Measurements from ENCODE around the gene KIF26B. TPM values are rescaled to one million over a fixed set of nuclear protein-coding genes. Genes with fewer than 3 reads are reported as not detected.

Gene KIF26B
- total RNA-seq, 1 experiment from 2014 or later, result 1.2 TPM

DNA sequence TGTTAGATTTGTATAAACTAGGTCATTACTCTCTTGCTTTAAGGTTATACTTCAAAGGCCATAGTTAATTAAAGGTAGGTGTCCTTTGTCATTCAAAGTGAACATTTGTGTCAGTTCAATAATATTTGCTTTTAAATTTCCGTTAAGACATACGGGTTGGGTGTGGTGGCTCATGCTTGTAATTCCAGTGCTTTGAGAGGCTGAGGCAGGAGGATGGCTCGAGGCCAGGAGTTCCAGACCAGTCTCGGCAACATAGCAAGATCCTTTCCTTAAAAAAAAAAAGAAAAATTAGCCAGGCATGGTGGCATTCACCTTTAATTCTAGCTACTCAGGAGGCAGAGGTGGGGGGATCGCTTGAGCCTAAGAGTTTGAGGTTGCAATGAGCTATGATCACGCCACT lies 80.4 kb downstream of the KIF26B start:
- no peak overlapping the region for H3K27ac Mint-ChIP-seq
- H3K9me3 Mint-ChIP-seq, result no peaks in the 10 kb centered on the region
- peaks cover 8% of the 10 kb centered on the region; the same call in 1 of the 2 replicates for H3K27me3 Mint-ChIP-seq (ENCODE audit: low read depth)
- H3K4me3 Mint-ChIP-seq, result peak overlapping the region; percentile 12; the same call in 1 of the 2 replicates
- no peaks in the 10 kb centered on the region for H3K36me3 Mint-ChIP-seq
- no peak for DNase-seq (ENCODE audit: low spot score)
- ChIA-PET CTCF (interaction anchor here (0.9 to 1.7 kb wide), 5 partner anchors 34 to 82 kb away, joined by 3 to 6 read pairs (median 5); partner anchors contain the start of gene KIF26B), POLR2A (no interaction called here)
- TF ChIP-seq, protein P1, sequence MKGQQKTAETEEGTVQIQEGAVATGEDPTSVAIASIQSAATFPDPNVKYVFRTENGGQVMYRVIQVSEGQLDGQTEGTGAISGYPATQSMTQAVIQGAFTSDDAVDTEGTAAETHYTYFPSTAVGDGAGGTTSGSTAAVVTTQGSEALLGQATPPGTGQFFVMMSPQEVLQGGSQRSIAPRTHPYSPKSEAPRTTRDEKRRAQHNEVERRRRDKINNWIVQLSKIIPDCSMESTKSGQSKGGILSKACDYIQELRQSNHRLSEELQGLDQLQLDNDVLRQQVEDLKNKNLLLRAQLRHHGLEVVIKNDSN (CRISPR knock-in tag; IDR thresholded peaks at IDR 0.05), result no peak
- TF ChIP-seq NFE2L1 (CRISPR knock-in tag; IDR thresholded peaks at IDR 0.05) (no peak), TCF7 (CRISPR knock-in tag; IDR thresholded peaks at IDR 0.05; ENCODE audit: low read depth) (no peak), HMGA2 (CRISPR knock-in tag; IDR thresholded peaks at IDR 0.05) (no peak), SMAD3 (CRISPR knock-in tag; IDR thresholded peaks at IDR 0.05; ENCODE audit: borderline replicate concordance) (no peak)
- TF ChIP-seq, protein P2, sequence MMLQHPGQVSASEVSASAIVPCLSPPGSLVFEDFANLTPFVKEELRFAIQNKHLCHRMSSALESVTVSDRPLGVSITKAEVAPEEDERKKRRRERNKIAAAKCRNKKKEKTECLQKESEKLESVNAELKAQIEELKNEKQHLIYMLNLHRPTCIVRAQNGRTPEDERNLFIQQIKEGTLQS (CRISPR knock-in tag; conservative IDR thresholded peaks at IDR 0.05), result no peak
- TF ChIP-seq, protein P3, sequence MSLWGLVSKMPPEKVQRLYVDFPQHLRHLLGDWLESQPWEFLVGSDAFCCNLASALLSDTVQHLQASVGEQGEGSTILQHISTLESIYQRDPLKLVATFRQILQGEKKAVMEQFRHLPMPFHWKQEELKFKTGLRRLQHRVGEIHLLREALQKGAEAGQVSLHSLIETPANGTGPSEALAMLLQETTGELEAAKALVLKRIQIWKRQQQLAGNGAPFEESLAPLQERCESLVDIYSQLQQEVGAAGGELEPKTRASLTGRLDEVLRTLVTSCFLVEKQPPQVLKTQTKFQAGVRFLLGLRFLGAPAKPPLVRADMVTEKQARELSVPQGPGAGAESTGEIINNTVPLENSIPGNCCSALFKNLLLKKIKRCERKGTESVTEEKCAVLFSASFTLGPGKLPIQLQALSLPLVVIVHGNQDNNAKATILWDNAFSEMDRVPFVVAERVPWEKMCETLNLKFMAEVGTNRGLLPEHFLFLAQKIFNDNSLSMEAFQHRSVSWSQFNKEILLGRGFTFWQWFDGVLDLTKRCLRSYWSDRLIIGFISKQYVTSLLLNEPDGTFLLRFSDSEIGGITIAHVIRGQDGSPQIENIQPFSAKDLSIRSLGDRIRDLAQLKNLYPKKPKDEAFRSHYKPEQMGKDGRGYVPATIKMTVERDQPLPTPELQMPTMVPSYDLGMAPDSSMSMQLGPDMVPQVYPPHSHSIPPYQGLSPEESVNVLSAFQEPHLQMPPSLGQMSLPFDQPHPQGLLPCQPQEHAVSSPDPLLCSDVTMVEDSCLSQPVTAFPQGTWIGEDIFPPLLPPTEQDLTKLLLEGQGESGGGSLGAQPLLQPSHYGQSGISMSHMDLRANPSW (CRISPR knock-in tag; conservative IDR thresholded peaks at IDR 0.05; ENCODE audit: low read depth), result no peak
- ATAC-seq, result no peak
- peaks cover 14% of the 10 kb centered on the region for H3K4me1 Mint-ChIP-seq

DNA sequence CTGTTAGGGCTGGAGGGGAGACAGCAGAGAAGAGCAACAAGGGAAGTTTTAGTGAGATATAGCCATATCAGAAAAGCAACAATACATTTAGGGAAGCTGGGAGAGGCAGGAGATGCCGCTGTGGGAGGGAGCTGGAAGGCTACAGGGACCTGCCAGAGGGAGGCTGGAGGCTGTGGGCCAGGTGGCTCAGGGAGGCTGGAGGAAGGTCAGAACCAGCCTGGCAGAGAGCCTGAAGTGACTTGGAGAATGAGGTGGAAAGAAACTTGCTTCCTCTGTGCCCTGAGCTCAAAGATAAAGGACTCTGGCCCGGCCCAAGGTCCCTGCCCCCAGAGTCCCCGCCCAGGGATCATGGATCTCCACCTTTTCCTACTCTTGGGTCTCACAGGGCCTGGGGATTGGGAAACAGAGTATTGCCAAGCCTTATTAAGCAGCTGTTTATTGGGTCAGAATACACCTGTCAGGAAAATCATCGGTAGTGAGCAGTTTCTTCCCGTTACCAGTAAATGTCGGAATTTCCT lies 85.9 kb downstream of the KIF26B start:
- POLR2A ChIA-PET, result no interaction called here
- TF ChIP-seq SMAD4 (CRISPR knock-in tag; IDR thresholded peaks at IDR 0.05), result no peak
- TF ChIP-seq TEAD4 (CRISPR knock-in tag; IDR thresholded peaks at IDR 0.05), result no peak
- no peak for TF ChIP-seq MYBL2 (CRISPR knock-in tag; IDR thresholded peaks at IDR 0.05)
- TF ChIP-seq, protein P4, sequence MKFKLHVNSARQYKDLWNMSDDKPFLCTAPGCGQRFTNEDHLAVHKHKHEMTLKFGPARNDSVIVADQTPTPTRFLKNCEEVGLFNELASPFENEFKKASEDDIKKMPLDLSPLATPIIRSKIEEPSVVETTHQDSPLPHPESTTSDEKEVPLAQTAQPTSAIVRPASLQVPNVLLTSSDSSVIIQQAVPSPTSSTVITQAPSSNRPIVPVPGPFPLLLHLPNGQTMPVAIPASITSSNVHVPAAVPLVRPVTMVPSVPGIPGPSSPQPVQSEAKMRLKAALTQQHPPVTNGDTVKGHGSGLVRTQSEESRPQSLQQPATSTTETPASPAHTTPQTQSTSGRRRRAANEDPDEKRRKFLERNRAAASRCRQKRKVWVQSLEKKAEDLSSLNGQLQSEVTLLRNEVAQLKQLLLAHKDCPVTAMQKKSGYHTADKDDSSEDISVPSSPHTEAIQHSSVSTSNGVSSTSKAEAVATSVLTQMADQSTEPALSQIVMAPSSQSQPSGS (CRISPR knock-in tag; IDR thresholded peaks at IDR 0.05; ENCODE audit: borderline replicate concordance, low read depth), result no peak
- no peak for TF ChIP-seq NR3C1 (CRISPR knock-in tag; conservative IDR thresholded peaks at IDR 0.05; ENCODE audit: low read depth)
- no peak for TF ChIP-seq JAZF1 (CRISPR knock-in tag; IDR thresholded peaks at IDR 0.05)
- no peak for TF ChIP-seq ELF4 (CRISPR knock-in tag; IDR thresholded peaks at IDR 0.05; ENCODE audit: low read depth)
- TF ChIP-seq ZNF219 (CRISPR knock-in tag; IDR thresholded peaks at IDR 0.05; ENCODE audit: borderline replicate concordance), result no peak
- TF ChIP-seq ZNF317 (CRISPR knock-in tag; IDR thresholded peaks at IDR 0.05; ENCODE audit: borderline replicate concordance, low read depth), result no peak
- TF ChIP-seq JUN (CRISPR knock-in tag; IDR thresholded peaks at IDR 0.05), result no peak
- TF ChIP-seq TP53 (CRISPR knock-in tag; IDR thresholded peaks at IDR 0.05), result no peak
- no peak for TF ChIP-seq PRRX2 (CRISPR knock-in tag; IDR thresholded peaks at IDR 0.05)
- no peak for TF ChIP-seq GRHL2 (CRISPR knock-in tag; IDR thresholded peaks at IDR 0.05; ENCODE audit: insufficient replicate concordance, severe bottlenecking)
- TF ChIP-seq, protein P5, sequence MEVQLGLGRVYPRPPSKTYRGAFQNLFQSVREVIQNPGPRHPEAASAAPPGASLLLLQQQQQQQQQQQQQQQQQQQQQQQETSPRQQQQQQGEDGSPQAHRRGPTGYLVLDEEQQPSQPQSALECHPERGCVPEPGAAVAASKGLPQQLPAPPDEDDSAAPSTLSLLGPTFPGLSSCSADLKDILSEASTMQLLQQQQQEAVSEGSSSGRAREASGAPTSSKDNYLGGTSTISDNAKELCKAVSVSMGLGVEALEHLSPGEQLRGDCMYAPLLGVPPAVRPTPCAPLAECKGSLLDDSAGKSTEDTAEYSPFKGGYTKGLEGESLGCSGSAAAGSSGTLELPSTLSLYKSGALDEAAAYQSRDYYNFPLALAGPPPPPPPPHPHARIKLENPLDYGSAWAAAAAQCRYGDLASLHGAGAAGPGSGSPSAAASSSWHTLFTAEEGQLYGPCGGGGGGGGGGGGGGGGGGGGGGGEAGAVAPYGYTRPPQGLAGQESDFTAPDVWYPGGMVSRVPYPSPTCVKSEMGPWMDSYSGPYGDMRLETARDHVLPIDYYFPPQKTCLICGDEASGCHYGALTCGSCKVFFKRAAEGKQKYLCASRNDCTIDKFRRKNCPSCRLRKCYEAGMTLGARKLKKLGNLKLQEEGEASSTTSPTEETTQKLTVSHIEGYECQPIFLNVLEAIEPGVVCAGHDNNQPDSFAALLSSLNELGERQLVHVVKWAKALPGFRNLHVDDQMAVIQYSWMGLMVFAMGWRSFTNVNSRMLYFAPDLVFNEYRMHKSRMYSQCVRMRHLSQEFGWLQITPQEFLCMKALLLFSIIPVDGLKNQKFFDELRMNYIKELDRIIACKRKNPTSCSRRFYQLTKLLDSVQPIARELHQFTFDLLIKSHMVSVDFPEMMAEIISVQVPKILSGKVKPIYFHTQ (CRISPR knock-in tag; IDR thresholded peaks at IDR 0.05), result no peak
- DNase-seq (ENCODE audit: low spot score) (no peak), ATAC-seq (no peak)
- Mint-ChIP-seq H3K9me3 (no peaks in the 10 kb centered on the region), H3K27me3 (ENCODE audit: low read depth) (peaks cover 4% of the 10 kb centered on the region; the same call in 1 of the 2 replicates), H3K4me1 (peaks cover 7% of the 10 kb centered on the region; the same call in 1 of the 2 replicates), H3K27ac (no peak overlapping the region), H3K36me3 (no peaks in the 10 kb centered on the region), H3K4me3 (no peak overlapping the region)
- CTCF ChIA-PET, result interaction anchor here (0.7 to 1.1 kb wide), 3 partner anchors 74 to 140 kb away, joined by 3 read pairs; no protein-coding TSS in a partner anchor
